Astrocyte (in vitro differentiated cells and primary cell): ENCODE measurements around the gene ICA1. TPM values are rescaled to one million over a fixed set of nuclear protein-coding genes. Genes with fewer than 3 reads are reported as not detected.

Experiments
- DNase-seq: peaks from one replicate; pipeline ENCODE4 v3.0.0-alpha.2; 2010; ENCODE audit warnings: low read depth
- FAIRE-seq: peaks from 2 replicates; lab custom pipeline; 2011; peaks lifted over from hg19 to GRCh38; lab: Jason Lieb, UNC
- H2AFZ ChIP-seq: 2 replicates; pipeline ENCODE4 v1.6.0; 2012; ENCODE audit warnings: low read depth, low read length, inconsistent platforms
- H3K27ac ChIP-seq: 2 replicates; pipeline ENCODE4 v1.5.1; 2011; ENCODE audit warnings: low read depth, low read length, inconsistent platforms
- H3K27me3 ChIP-seq: 2 replicates; pipeline ENCODE4 v1.6.0; 2011; ENCODE audit warnings: low read length, inconsistent platforms; ENCODE audit not compliant: insufficient read depth
- H3K36me3 ChIP-seq: 2 replicates; pipeline ENCODE4 v1.5.1; 2011; ENCODE audit warnings: low read length, inconsistent platforms; ENCODE audit not compliant: insufficient read depth
- H3K4me1 ChIP-seq: 2 replicates; pipeline ENCODE4 v1.5.1; 2011; ENCODE audit warnings: low read length, inconsistent platforms; ENCODE audit not compliant: insufficient read depth
- H3K4me2 ChIP-seq: 2 replicates; pipeline ENCODE4 v1.6.0; 2012; ENCODE audit warnings: low read length, inconsistent platforms
- H3K4me3 ChIP-seq: 2 replicates; pipeline ENCODE4 v1.5.1; 2011; ENCODE audit warnings: low read depth, mild to moderate bottlenecking, low read length, inconsistent platforms; ENCODE audit not compliant: insufficient read depth
- H3K79me2 ChIP-seq: 2 replicates; pipeline ENCODE4 v1.6.0; 2012; ENCODE audit warnings: mild to moderate bottlenecking, low read length, inconsistent platforms; ENCODE audit not compliant: insufficient read depth
- H3K9ac ChIP-seq: 2 replicates; pipeline ENCODE4 v1.6.0; 2012; ENCODE audit warnings: mild to moderate bottlenecking, low read length, inconsistent platforms
- H3K9me3 ChIP-seq: 2 replicates; pipeline ENCODE4 v1.5.1; 2012; ENCODE audit warnings: low read depth, mild to moderate bottlenecking, low read length, inconsistent platforms; ENCODE audit not compliant: insufficient read depth
- H4K20me1 ChIP-seq: 2 replicates; pipeline ENCODE4 v1.6.0; 2012; ENCODE audit warnings: low read length, inconsistent platforms; ENCODE audit not compliant: insufficient read depth
- H3K27ac Mint-ChIP-seq: one replicate; pipeline ENCODE4 v1.8.0; 2021; ENCODE audit warnings: mild to moderate bottlenecking, mixed read lengths; ENCODE audit not compliant: unreplicated experiment
- H3K27me3 Mint-ChIP-seq: one replicate; pipeline ENCODE4 v1.8.0; 2021; ENCODE audit warnings: low read depth, mixed read lengths; ENCODE audit not compliant: unreplicated experiment
- H3K36me3 Mint-ChIP-seq: one replicate; pipeline ENCODE4 v1.8.0; 2021; ENCODE audit warnings: low read depth, mixed read lengths; ENCODE audit not compliant: unreplicated experiment
- H3K4me1 Mint-ChIP-seq: one replicate; pipeline ENCODE4 v1.8.0; 2021; ENCODE audit warnings: low read depth, mixed read lengths; ENCODE audit not compliant: unreplicated experiment
- H3K4me3 Mint-ChIP-seq: one replicate; pipeline ENCODE4 v1.8.0; 2021; ENCODE audit warnings: mild to moderate bottlenecking, moderate library complexity, mixed read lengths; ENCODE audit not compliant: unreplicated experiment
- H3K9me3 Mint-ChIP-seq: one replicate; pipeline ENCODE4 v1.8.0; 2021; ENCODE audit warnings: mild to moderate bottlenecking, mixed read lengths; ENCODE audit not compliant: unreplicated experiment
- CTCF ChIP-seq: IDR thresholded peaks from 2 replicates; pipeline ENCODE4 v1.5.1; 2011; ENCODE audit warnings: low read depth, mild to moderate bottlenecking, inconsistent platforms, low read length, moderate library complexity; ENCODE audit not compliant: insufficient read depth
- EZH2 ChIP-seq: IDR thresholded peaks from 2 replicates; pipeline ENCODE4 v1.6.1; 2012; ENCODE audit warnings: mild to moderate bottlenecking, low read length, inconsistent platforms; ENCODE audit not compliant: insufficient read depth
- total RNA-seq: library from RNA; stranded (reverse); gene quantifications from 2 replicates; pipeline ENCODE4 v1.2.1, GENCODE V29; 2021

The ICA1 gene
- total RNA-seq, 1 donor from 2014 or later = 8.0 TPM

- H3K4me1 Mint-ChIP-seq = peaks cover 14% of the 10 kb centered on the region
- no peaks in the 10 kb centered on the region for H3K27me3 Mint-ChIP-seq
Observed at GRCh38 chr7:8175929-8176369, 86.0 kb downstream of the ICA1 start.

GRCh38 chr7:8172372-8173354 lies 89.3 kb downstream of the ICA1 start:
- Mint-ChIP-seq H3K4me1 (peaks cover 8% of the 10 kb centered on the region), H3K27me3 (no peaks in the 10 kb centered on the region), H3K36me3 (no peaks in the 10 kb centered on the region), H3K27ac (no peak overlapping the region), H3K4me3 (no peak overlapping the region), H3K9me3 (no peaks in the 10 kb centered on the region)
- TF ChIP-seq CTCF (no peak), EZH2 (no peak)
- Histone ChIP-seq H3K4me1 (no peaks in the 10 kb centered on the region), H3K27me3 (no peaks in the 10 kb centered on the region), H3K9me3 (no peaks in the 10 kb centered on the region), H3K36me3 (no peaks in the 10 kb centered on the region), H2AFZ (no peak overlapping the region), H3K27ac (no peak overlapping the region), H3K79me2 (no peaks in the 10 kb centered on the region), H3K4me2 (no peak overlapping the region), H3K4me3 (no peak overlapping the region), H3K9ac (no peak overlapping the region), H4K20me1 (no peaks in the 10 kb centered on the region)
- DNase-seq = no peak
- no peak for FAIRE-seq

More at GRCh38 chr7:8175929-8176369, 86.0 kb downstream of the ICA1 start:
- Histone ChIP-seq H3K4me1 (no peaks in the 10 kb centered on the region), H3K9ac (no peak overlapping the region), H2AFZ (no peak overlapping the region), H3K4me2 (no peak overlapping the region), H3K27me3 (no peaks in the 10 kb centered on the region), H3K9me3 (no peaks in the 10 kb centered on the region), H3K27ac (no peak overlapping the region), H3K36me3 (no peaks in the 10 kb centered on the region), H3K79me2 (no peaks in the 10 kb centered on the region), H3K4me3 (no peak overlapping the region), H4K20me1 (no peaks in the 10 kb centered on the region)
- FAIRE-seq (no peak), DNase-seq (no peak)
- no peak for TF ChIP-seq CTCF
- no peak for TF ChIP-seq EZH2
- H3K9me3 Mint-ChIP-seq = no peaks in the 10 kb centered on the region
- H3K27ac Mint-ChIP-seq = no peak overlapping the region
- H3K36me3 Mint-ChIP-seq = no peaks in the 10 kb centered on the region
- H3K4me3 Mint-ChIP-seq = no peak overlapping the region

- no peak overlapping the region for H3K9ac ChIP-seq
- no peaks in the 10 kb centered on the region for H3K4me1 ChIP-seq
- Mint-ChIP-seq H3K9me3 (no peaks in the 10 kb centered on the region), H3K4me3 (no peak overlapping the region), H3K27me3 (no peaks in the 10 kb centered on the region), H3K27ac (no peak overlapping the region), H3K4me1 (peaks cover 2% of the 10 kb centered on the region), H3K36me3 (no peaks in the 10 kb centered on the region)
- no peaks in the 10 kb centered on the region for H3K79me2 ChIP-seq
- H3K27ac ChIP-seq = no peak overlapping the region
- DNase-seq (no peak), FAIRE-seq (no peak)
- no peaks in the 10 kb centered on the region for H3K36me3 ChIP-seq
- TF ChIP-seq EZH2 = no peak
- no peak for TF ChIP-seq CTCF
- H3K4me3 ChIP-seq = no peak overlapping the region
- no peak overlapping the region for H2AFZ ChIP-seq
- H3K9me3 ChIP-seq = no peaks in the 10 kb centered on the region
- H3K4me2 ChIP-seq = no peak overlapping the region
- H4K20me1 ChIP-seq = no peaks in the 10 kb centered on the region
- no peaks in the 10 kb centered on the region for H3K27me3 ChIP-seq
Observed at GRCh38 chr7:8169171-8169570, 92.8 kb downstream of the ICA1 start.
